Measurements from ENCODE around the gene OPCML.

DNA sequence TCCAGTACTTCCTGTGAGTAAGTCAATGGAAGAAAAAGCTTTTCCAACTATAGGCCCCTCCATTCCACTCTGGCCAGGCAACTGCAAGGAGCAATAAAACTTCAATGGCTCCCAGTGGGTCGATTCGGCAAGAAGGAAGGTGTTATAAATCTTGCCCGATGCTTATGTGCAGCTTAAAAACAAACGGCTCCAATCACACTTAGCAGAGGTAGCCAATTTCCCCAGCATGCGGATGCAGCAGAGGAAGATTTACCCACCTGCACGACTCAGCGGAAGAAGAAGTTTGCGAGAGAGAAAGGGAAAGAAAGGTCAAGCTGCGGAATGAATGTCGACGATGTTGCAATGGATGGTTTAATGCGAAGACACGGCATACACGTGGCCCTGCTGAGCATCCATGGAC is 141.5 kb downstream of the OPCML start:
- TF ChIP-seq POLR2AphosphoS5 (IDR thresholded peaks at IDR 0.05; ENCODE audit: low read depth, low read length) = no peak
- TF ChIP-seq CTCF (IDR thresholded peaks at IDR 0.05) = no peak
